Pancreas (tissue), 10 donors: ENCODE results near the gene FGF22. TPM values are rescaled to one million over a fixed set of nuclear protein-coding genes. Genes with fewer than 3 reads are reported as not detected.

Source experiments
- ATAC-seq, 4 donors: fragments of 200-7000 bp; cut with Tn5 transposase; one replicate each; pipeline versions ENCODE4 v1.8.0 to v1.9.1; 2020; ENCODE audit warnings: mild to moderate bottlenecking in 4 of 4, moderate library complexity in 4 of 4
- DNase-seq, 6 donors: peaks; one replicate each; pipeline ENCODE4 v3.0.0-alpha.2; 2020
- FAIRE-seq: peaks from 2 replicates; lab custom pipeline; 2012; peaks lifted over from hg19 to GRCh38; lab: Jason Lieb, UNC
- H3K27ac ChIP-seq, 4 donors: fragments of 200-600 bp; sonication (generic); 1 replicate in 3 of 4; 2 replicates in 1 of 4; pipeline versions ENCODE4 v1.5.0 to v1.8.0; 2020
- H3K27me3 ChIP-seq, 4 donors: fragments of 200-600 bp; one replicate each; pipeline ENCODE4 v1.8.0; 2021
- H3K36me3 ChIP-seq, 3 donors: fragments of 200-600 bp; sonication (generic) in 1 of 3; one replicate each; pipeline versions ENCODE4 v1.5.0 to v1.8.0; 2020 to 2021
- H3K4me1 ChIP-seq, 3 donors: fragments of 200-600 bp; one replicate each; pipeline ENCODE4 v1.8.0; 2021
- H3K4me3 ChIP-seq, 4 donors: fragments of 200-600 bp; sonication (generic) in 2 of 4; one replicate each; pipeline versions ENCODE4 v1.5.0 to v1.8.0; 2020 to 2021
- H3K9me3 ChIP-seq, 4 donors: fragments of 200-600 bp; one replicate each; pipeline ENCODE4 v1.8.0; 2021
- WGBS, 2 donors: extraction: QIAGEN DNeasy Blood & Tissue Kit; methylation state at CpG; one replicate each; pipeline ENCODE4 v1.1.7; 2013; 5-methylcytosine and 5-hydroxymethylcytosine counted together
- intact Hi-C, 3 donors: fragments of 100-400 bp; cut with DNase I; formaldehyde crosslinking; loops; one replicate each; pipeline versions ENCODE4 v1.11.1 to v1.14.2; 2022
- polyA plus RNA-seq, 2 donors: library from polyadenylated mRNA; stranded (reverse); fragments of 200-250 nt; gene quantifications; one replicate each; pipeline ENCODE4 v1.2.3, GENCODE V29; 2013
- total RNA-seq, 6 donors: library from RNA; stranded (reverse); fragmentation: NEBNext Ultra II Directional in 4 of 6; extraction: Animal tissue kit (Norgen Biotek cat#: 25700) in 4 of 6; gene quantifications; one replicate each; pipeline versions ENCODE4 v1.2.1 to v1.2.4, GENCODE V29; 2021 to 2023
- TF ChIP-seq, protein P1 (sequence below), 4 donors: fragments of 200-600 bp; sonication (generic) in 3 of 4; IDR thresholded peaks; one replicate each; pipeline versions ENCODE4 v1.5.0 to v1.8.0; 2021; ENCODE audit warnings: antibody characterized with exemption in 4 of 4
- donor health status: healthy with polysubstance abuse.
- donor health status: DM: no; HTN: no; CAD: no; lungs with moderate emphysema.
- donor health status: DM: no; HTN: no; CAD: no.
- donor health status: control.
- donor health status: control.
- donor health status: Bipolar disorder and iron deficiency.
- donor health status: DM: yes; HTN: yes; CAD: no.
- donor health status: DM: no; HTN: no; CAD: no.
- donor health status: DM: no; HTN: no; CAD: no.
- donor health status: DM: yes; HTN: yes; CAD: no.

Gene FGF22
- total and polyA plus RNA-seq, 8 donors = 0.12 to 0.53 (median 0.24) TPM; not detected in 2

DNA sequence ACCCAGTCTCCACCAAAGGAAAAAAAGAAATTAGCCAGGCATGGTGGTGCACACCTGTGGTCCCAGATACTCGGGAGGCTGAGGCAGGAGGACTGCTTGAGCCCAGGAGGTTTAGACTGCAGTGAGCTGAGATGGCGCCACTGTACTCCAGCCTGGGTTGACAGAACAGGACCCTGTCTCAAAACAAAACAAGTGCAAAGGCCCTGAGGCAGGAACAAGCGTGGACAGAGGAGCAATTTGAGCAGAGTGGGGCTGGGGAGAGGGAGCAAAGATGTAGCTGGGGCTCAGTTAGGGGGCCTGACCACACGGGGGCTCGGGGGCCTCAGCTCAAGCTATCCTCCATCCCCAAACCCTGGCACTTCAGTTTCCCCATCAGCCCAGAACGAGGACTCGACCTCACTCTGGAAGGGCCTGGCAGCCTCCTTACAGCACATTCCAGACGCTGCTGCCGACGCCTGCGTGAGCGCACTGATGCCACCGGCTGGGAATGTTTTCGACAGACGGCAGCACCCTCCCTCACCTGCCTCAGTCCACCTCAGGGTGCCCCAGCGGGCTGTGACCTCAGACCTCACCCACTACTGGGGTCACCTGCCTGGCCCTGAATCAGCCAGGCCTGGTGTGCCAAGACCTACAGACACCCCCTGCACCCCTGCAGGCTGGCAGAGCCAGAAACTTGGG is 4.6 kb upstream of the FGF22 start:
- ATAC-seq (no peak), DNase-seq (peak in 1 of 6 donors; percentile 72), FAIRE-seq (no peak)
- intact Hi-C loops = no loop called here
- no peaks in the 10 kb centered on the region for H3K36me3 ChIP-seq
- TF ChIP-seq, protein P1, sequence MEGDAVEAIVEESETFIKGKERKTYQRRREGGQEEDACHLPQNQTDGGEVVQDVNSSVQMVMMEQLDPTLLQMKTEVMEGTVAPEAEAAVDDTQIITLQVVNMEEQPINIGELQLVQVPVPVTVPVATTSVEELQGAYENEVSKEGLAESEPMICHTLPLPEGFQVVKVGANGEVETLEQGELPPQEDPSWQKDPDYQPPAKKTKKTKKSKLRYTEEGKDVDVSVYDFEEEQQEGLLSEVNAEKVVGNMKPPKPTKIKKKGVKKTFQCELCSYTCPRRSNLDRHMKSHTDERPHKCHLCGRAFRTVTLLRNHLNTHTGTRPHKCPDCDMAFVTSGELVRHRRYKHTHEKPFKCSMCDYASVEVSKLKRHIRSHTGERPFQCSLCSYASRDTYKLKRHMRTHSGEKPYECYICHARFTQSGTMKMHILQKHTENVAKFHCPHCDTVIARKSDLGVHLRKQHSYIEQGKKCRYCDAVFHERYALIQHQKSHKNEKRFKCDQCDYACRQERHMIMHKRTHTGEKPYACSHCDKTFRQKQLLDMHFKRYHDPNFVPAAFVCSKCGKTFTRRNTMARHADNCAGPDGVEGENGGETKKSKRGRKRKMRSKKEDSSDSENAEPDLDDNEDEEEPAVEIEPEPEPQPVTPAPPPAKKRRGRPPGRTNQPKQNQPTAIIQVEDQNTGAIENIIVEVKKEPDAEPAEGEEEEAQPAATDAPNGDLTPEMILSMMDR (IDR thresholded peaks at IDR 0.05) = no peak
- H3K27me3 ChIP-seq = no peaks in the 10 kb centered on the region
- 82% methylated on average over 16 of the region's 16 CpGs for WGBS, 2 donors
- no peak overlapping the region for H3K4me3 ChIP-seq
- H3K4me1 ChIP-seq = peaks cover 0 to 5% (median 4%) of the 10 kb centered on the region in 3 donors
- no peaks in the 10 kb centered on the region for H3K9me3 ChIP-seq
- no peak overlapping the region for H3K27ac ChIP-seq

DNA sequence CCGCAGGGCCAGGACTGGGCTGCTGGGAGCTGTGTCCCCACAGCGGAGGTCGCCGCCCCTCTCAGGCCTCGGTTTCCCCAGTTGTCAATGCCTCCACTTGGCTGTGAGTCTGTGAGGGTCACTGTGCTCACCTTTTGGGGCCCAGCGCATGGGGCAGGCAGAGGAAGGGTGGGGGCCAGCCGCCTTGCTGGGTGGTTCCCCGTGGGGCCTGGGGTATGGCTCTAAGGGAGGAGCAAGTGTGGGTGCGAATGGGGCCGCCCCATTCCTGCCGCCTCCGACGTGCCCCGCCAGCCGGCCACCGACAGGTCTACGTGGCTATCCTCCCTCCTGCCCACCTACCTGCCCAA is 800 bp upstream of the FGF22 start:
- Histone ChIP-seq H3K27ac (no peak overlapping the region), H3K4me3 (peak overlapping the region in 2 of 4 donors; percentile 18 to 44), H3K27me3 (no peaks in the 10 kb centered on the region), H3K36me3 (no peaks in the 10 kb centered on the region), H3K4me1 (peaks cover 0 to 4% (median 4%) of the 10 kb centered on the region in 3 donors), H3K9me3 (no peaks in the 10 kb centered on the region)
- TF ChIP-seq, protein P1 (IDR thresholded peaks at IDR 0.05) = no peak
- DNase-seq (peak in 1 of 6 donors; percentile 76), FAIRE-seq (no peak), ATAC-seq (no peak)
- intact Hi-C loops = no loop called here
- 63 to 64% methylated on average over 17 of the region's 17 CpGs for WGBS, 2 donors

DNA sequence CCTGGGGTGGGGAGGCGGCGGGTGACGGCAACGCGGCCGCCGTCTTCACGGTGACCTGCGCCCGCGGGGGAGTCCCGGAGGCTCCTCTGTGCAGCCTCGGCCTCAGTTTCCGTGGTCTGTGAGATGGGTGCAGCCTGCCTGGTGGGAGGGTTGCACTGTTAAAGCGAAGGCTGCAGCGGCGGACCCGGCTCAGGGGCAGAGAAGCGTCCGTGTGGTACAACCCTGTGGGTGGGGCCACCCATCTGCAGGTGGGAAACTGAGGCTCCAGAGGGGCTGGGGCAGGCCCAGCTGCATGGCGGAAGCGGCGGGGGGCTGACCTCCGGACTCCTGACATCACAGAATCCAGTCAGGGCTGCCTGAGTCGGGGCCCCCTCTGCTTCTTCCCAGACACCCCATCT is 481 bp downstream of the FGF22 start:
- intact Hi-C loops = no loop called here
- DNase-seq = peak in 1 of 6 donors; percentile 82
- 50 to 54% methylated on average over 16 to 25 of the region's 25 CpGs for WGBS, 2 donors
- H3K36me3 ChIP-seq = no peaks in the 10 kb centered on the region
- peak overlapping the region in 2 of 4 donors; percentile 18 to 44 for H3K4me3 ChIP-seq
- no peaks in the 10 kb centered on the region for H3K4me1 ChIP-seq
- FAIRE-seq = no peak
- H3K27ac ChIP-seq = no peak overlapping the region
- ATAC-seq = no peak
- H3K27me3 ChIP-seq = no peaks in the 10 kb centered on the region
- TF ChIP-seq, protein P1 (IDR thresholded peaks at IDR 0.05) = no peak
- H3K9me3 ChIP-seq = no peaks in the 10 kb centered on the region

DNA sequence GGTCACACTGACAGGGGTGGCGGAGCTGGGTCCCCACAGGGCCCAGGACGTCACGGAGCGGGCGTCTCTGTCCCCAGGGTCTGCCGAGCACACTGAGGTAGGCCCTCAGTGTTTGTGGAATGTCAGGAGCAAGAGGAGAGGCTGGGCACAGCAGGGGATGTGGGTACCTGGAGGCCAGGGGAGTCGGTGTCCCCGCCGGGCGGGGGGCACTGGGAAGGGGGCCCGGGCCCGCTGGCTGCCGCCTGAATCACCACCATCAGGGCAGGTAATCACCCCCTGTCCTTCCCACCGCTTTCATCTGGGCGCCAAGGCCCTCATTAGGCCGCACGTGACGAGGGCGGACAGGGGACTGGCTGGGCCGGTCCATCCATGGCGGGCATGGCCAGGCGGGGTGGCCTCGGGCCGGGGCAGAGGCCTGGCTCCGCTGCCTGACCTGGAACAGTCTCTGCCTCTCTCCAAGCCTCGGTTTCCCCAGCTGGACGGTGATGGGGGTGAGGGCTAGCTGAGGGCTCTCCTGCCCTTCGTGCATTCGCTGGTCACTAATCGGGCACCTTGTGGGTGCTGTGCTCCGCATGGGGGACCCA is 1.0 kb downstream of the FGF22 start:
- H3K27me3 ChIP-seq = no peaks in the 10 kb centered on the region
- H3K27ac ChIP-seq = no peak overlapping the region
- WGBS, 2 donors = 86 to 88% methylated on average over 26 to 31 of the region's 31 CpGs
- ATAC-seq = no peak
- TF ChIP-seq, protein P1 (IDR thresholded peaks at IDR 0.05) = no peak
- intact Hi-C loops = no loop called here
- no peaks in the 10 kb centered on the region for H3K9me3 ChIP-seq
- no peak for FAIRE-seq
- no peaks in the 10 kb centered on the region for H3K4me1 ChIP-seq
- H3K4me3 ChIP-seq = no peak overlapping the region
- peak in 1 of 6 donors; percentile 78 for DNase-seq
- H3K36me3 ChIP-seq = no peaks in the 10 kb centered on the region

DNA sequence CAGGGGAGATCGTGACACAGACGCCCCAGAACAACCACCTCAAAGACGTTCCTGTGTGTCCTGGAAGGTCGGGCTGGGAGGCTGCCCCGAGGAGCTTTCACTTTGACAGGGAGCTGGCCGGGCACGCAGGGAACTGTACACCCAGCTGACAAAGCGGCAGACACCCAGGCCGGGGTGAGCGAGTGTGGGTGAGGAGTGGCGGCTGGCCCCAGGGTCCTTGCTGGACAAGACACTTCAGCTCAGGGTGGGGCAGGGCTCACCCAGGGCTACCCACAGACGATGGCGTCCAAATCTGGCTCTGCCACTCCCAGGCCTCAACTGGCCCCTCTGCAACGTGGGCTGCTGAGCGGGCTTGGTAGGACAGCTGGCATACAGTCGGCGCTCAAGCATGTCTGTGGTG is 2.0 kb downstream of the FGF22 start:
- Histone ChIP-seq H3K27me3 (no peaks in the 10 kb centered on the region), H3K9me3 (no peaks in the 10 kb centered on the region), H3K27ac (no peak overlapping the region), H3K4me3 (no peak overlapping the region), H3K4me1 (no peaks in the 10 kb centered on the region), H3K36me3 (peaks cover 0 to 4% (median 3%) of the 10 kb centered on the region in 3 donors)
- intact Hi-C loops = no loop called here
- ATAC-seq (no peak), DNase-seq (peak in 1 of 6 donors; percentile 72), FAIRE-seq (no peak)
- TF ChIP-seq, protein P1 (IDR thresholded peaks at IDR 0.05) = no peak
- WGBS, 2 donors = 84 to 85% methylated on average over 17 of the region's 17 CpGs
